ENCODE data around the gene LRRC32. TPM values are rescaled to one million over a fixed set of nuclear protein-coding genes. Genes with fewer than 3 reads are reported as not detected.

The LRRC32 gene
- total and polyA plus RNA-seq, 10 of the 15 experiments (the other 5 are each of a cell fraction or from before 2014, with no cell fraction given), result 0.56 to 20.8 (median 7.4) TPM

GRCh38 chr11:76637491-76638269, 32.9 kb downstream of the LRRC32 start (continued):
- TF ChIP-seq ZNF687 (IDR thresholded peaks at IDR 0.05) (peak; percentile 82), RUNX3 (IDR thresholded peaks at IDR 0.05; ENCODE audit: low read length) (peak; percentile 47), EP300 (IDR thresholded peaks at IDR 0.05; ENCODE audit: borderline replicate concordance in 1 of 2, control insufficient read depth in 1 of 2, low read depth in 2 of 2, low read length in 2 of 2) (peak in 1 of 2 experiments; percentile 73; a peak in 2 of 4 replicates), ZBTB11 (CRISPR knock-in tag; IDR thresholded peaks at IDR 0.05) (peak; percentile 41; the same call in 1 of the 2 replicates), ZNF207 (IDR thresholded peaks at IDR 0.05; ENCODE audit: borderline replicate concordance) (no peak), DPF2 (IDR thresholded peaks at IDR 0.05) (0 out of 2 replicates have a peak, but pooled peaks have one; percentile 34), POU2F2 (IDR thresholded peaks at IDR 0.05; ENCODE audit: borderline replicate concordance, low read depth, low read length) (peak; percentile 51; the same call in 1 of the 3 replicates), SRF (IDR thresholded peaks at IDR 0.05; ENCODE audit: low read depth in 2 of 2, low read length in 2 of 2) (0 out of 4 replicates have a peak, but pooled peaks of 1 of the 2 experiments have one; percentile 18), MEF2B (IDR thresholded peaks at IDR 0.05; ENCODE audit: partially characterized antibody, poor library complexity, severe bottlenecking) (peak; percentile 22), PAX8 (IDR thresholded peaks at IDR 0.05) (no peak), PBX3 (IDR thresholded peaks at IDR 0.05; ENCODE audit: insufficient replicate concordance, low read depth, low read length) (peak; percentile 32), TCF12 (IDR thresholded peaks at IDR 0.05; ENCODE audit: low read depth, low read length) (peak; percentile 96), POLR2A (IDR thresholded peaks at IDR 0.05; ENCODE audit: low read depth, low read length) (peak; percentile 40; the same call in 1 of the 2 replicates), JUNB (IDR thresholded peaks at IDR 0.05) (no peak), ETV6 (conservative IDR thresholded peaks at IDR 0.05 in 1 of 2, IDR thresholded peaks at IDR 0.05 in 1 of 2; ENCODE audit: borderline replicate concordance in 1 of 2, low read depth in 1 of 2) (peak in 1 of 2 experiments; percentile 72; a peak in 2 of 4 replicates), NR2F1 (conservative IDR thresholded peaks at IDR 0.05) (peak; percentile 86), YBX1 (IDR thresholded peaks at IDR 0.05) (no peak), PAX5 (IDR thresholded peaks at IDR 0.05; ENCODE audit: borderline replicate concordance, low read depth, low read length) (peak; percentile 92; the same call in 1 of the 2 replicates), SPI1 (IDR thresholded peaks at IDR 0.05; ENCODE audit: borderline replicate concordance, insufficient read depth, low read depth, low read length) (peak; percentile 82)
